Measurements from ENCODE around the gene GAPT.

DNA sequence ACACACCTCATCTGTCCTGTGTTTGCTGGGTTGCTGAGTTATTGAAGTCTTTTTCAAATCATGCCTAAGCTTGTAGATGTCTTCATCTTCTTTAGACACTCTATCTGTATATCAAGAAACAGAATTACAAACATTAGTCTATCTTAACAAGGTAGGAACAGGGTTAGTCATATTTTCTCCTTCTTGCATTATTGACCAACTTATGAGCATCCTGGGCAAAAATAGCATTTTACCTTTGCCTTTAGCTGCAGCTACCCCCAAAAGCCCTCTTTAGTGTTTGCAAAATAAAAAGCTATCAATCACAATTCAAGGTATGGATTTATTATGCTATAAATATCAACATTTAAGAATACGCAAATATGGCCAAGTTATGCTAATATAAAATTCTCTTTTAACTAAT lies 34.7 kb upstream of the GAPT start:
- TF ChIP-seq, protein P1, sequence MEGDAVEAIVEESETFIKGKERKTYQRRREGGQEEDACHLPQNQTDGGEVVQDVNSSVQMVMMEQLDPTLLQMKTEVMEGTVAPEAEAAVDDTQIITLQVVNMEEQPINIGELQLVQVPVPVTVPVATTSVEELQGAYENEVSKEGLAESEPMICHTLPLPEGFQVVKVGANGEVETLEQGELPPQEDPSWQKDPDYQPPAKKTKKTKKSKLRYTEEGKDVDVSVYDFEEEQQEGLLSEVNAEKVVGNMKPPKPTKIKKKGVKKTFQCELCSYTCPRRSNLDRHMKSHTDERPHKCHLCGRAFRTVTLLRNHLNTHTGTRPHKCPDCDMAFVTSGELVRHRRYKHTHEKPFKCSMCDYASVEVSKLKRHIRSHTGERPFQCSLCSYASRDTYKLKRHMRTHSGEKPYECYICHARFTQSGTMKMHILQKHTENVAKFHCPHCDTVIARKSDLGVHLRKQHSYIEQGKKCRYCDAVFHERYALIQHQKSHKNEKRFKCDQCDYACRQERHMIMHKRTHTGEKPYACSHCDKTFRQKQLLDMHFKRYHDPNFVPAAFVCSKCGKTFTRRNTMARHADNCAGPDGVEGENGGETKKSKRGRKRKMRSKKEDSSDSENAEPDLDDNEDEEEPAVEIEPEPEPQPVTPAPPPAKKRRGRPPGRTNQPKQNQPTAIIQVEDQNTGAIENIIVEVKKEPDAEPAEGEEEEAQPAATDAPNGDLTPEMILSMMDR (IDR thresholded peaks at IDR 0.05; ENCODE audit: low read length) = no peak
- TF ChIP-seq EZH2 (IDR thresholded peaks at IDR 0.05; ENCODE audit: borderline replicate concordance, low read length) = no peak
